HL-60/S4 (cell line): ENCODE measurements around the gene ICE2.

Experiments
- in situ Hi-C: fragments of 300-500 bp; cut with MboI; formaldehyde crosslinking; loops from 2 replicates; pipeline ENCODE4 v1.14.3; 2022; ENCODE audit warnings: low sequenced_read_pairs

Gene ICE2, protein sequence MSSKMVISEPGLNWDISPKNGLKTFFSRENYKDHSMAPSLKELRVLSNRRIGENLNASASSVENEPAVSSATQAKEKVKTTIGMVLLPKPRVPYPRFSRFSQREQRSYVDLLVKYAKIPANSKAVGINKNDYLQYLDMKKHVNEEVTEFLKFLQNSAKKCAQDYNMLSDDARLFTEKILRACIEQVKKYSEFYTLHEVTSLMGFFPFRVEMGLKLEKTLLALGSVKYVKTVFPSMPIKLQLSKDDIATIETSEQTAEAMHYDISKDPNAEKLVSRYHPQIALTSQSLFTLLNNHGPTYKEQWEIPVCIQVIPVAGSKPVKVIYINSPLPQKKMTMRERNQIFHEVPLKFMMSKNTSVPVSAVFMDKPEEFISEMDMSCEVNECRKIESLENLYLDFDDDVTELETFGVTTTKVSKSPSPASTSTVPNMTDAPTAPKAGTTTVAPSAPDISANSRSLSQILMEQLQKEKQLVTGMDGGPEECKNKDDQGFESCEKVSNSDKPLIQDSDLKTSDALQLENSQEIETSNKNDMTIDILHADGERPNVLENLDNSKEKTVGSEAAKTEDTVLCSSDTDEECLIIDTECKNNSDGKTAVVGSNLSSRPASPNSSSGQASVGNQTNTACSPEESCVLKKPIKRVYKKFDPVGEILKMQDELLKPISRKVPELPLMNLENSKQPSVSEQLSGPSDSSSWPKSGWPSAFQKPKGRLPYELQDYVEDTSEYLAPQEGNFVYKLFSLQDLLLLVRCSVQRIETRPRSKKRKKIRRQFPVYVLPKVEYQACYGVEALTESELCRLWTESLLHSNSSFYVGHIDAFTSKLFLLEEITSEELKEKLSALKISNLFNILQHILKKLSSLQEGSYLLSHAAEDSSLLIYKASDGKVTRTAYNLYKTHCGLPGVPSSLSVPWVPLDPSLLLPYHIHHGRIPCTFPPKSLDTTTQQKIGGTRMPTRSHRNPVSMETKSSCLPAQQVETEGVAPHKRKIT

DNA sequence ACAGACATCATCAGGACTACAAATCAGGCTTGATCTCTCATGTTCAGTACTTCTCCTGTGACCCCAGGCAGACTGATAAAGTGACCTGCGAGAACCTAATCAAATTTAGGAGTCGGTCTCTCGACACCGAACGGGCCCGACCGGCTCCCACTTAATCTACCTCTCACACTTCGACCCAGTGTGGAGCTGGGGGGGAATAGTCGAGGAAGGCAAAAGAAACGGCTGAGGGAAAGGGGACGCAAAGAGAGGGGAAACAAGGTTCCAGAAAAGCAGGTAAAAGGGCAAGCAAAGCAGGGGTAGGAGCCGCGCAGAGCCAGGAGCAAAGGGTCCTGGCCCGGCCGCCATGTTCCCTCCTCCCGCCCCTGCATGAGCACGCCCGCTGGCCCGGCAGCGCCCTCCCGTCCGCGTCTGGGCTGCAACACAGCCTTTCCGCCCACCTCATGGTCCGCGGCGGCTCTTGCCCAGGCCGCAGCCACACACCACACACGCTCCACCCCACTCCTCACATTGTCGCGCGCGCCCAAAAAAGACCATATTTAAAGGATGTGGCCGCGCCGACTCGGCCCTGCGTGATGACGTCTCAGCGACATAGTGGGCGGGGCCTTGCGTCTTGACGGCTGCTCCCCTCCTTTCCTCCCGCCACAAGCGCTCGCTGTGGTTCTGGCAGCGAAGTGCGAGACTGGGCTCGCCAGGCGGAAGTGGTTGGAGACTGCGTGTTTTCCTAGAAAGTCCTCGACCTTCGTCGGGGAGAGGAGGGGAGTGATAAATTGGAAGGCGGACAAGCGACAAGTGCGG, at the start of gene ICE2:
Gene ICE2, minus strand, starts transcription at position 577 of the 795 bp plus-strand sequence. CDS start 1,165 bp downstream, outside the sequence.
- in situ Hi-C loops = no loop called here

DNA sequence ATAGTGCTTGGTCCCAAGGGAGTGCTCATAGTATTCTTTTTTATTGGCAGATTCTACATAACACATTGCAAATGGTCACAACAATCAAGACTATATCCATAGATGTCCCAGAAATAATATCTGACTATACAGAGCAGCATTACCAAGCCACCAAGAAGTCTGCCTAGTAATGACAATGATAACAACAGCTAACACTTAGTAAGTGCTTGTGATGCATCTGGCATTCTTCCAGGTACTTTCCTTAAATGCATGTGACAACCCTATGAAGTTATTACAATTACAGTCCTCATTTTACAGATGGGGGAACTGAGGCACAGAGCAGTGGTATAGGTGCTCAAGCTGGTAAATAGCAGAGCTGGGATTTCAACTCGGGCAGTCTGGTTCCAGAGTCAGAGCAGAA, 49.6 kb upstream of the ICE2 start:
- in situ Hi-C loops = no loop called here

DNA sequence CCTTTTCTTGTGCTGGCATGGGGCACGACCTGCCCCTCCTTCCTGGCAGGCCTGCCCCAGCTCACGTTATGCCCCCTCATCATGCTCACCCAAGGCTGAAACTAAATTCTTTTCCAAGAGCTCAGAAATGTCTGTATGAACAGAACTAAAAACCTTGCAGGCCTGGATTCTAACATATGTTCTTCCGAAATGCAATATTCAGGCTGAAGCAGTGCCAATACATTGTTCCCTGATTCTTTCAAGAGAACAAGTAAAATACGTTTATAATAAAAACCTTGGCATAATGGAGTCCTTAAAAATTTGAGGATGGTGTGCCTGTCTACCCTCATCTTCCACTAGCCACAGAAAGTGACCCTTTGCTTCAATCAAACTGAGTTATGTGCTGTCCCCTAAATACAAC, 48.5 kb upstream of the ICE2 start:
- in situ Hi-C loops = no loop called here

DNA sequence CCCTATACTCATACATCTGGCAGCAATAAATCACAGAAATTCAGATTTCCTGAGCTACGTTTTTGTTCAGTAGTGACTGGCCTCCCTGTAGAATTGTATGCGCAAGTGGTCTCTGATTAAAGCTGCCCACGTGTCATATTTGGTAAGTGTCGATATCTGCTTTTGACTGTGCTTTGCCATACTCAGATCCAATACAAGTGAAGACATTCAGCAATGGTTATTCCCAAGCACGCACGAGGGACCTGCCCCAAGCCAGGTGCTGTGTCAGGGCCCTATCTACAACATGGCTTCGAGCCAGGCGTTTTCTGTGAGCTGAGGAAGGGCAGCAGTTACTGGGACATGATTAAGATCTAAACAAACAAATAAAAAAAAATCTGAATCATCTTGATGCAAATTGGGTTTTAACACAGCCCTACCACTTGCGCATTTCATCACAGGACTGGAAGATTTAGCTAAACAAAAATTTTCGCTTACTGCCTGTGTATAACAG, 47.2 kb upstream of the ICE2 start:
- in situ Hi-C loops = no loop called here

DNA sequence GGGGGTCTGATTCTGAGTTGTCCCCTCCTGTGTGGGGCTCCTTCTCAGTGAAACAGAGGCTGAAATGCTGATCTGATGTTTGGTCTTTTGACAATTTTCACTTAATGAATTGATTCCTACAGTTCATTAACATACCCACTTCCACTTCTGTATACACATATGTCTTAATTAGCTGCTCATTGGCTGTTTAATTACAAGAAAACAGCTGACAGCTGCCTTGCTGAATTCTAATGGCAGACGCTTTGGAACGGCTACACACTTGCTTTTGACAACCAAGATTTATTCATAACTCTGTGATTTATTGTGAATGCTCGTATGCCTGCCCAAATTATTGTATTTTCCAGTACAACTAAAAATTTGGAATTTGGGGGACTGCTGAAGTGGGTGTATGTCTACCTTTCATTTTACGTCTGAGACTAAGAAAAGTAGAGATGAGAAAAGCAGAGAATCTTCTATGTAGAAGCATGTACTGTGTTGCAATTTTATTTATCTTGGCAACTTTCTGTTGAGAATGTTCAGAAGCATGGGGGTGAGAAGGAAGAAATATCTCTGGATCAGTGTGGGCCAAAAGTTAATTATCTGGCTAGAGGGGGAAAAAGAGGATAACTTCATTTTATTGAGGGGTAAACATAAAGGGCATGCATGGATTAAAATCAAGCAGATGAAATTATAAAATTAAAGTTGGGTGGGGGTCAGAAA, 46.5 kb upstream of the ICE2 start:
- in situ Hi-C loops = no loop called here

DNA sequence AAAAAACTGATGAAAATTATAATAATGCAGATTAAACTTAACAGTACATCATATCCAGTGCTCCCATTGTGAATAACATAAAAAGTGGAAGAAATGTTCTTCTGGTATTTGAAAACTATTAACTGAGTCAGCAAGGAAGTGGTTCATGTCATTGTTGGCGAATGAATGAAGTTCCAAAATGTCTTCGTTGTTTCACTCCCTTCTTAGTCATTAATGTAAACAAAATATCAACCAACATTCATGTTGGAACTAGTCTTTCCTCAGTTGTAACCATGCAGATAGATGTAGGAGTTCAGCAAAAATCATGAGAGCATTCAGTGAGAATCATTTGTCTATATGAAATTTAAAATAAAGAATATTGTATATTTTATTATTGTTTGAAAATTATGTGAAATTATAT, 44.1 kb upstream of the ICE2 start:
- in situ Hi-C loops = loop anchor here (25.0 kb wide), 2 partner anchors 161 to 811 kb away; no protein-coding TSS in a partner anchor

DNA sequence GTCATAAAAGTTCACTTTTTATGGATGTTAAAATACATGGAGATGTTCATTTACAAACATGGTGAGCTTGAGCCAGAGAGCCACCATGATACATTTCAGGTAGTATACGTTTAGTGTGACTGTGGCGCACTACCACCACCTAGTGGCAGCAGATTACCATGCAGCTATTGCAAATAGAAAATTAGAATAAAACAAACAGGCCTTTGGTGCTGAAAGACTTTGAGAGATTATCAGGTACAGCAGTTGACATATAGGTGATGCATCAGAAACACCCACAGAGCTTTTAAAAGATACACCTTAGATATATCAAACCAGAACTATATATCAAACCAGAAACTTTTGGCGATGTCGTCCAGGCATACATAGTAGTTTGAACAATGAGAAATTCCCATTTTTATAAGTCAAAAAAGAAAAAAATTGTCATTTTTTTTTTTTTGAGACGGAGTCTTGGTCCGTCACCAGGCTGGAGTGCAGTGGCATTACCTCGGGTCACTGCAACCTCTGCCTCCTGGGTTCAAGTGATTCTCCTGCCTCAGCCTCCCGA, 42.0 kb upstream of the ICE2 start:
- in situ Hi-C loops = loop anchor here (25.0 kb wide), 2 partner anchors 159 to 809 kb away; no protein-coding TSS in a partner anchor

DNA sequence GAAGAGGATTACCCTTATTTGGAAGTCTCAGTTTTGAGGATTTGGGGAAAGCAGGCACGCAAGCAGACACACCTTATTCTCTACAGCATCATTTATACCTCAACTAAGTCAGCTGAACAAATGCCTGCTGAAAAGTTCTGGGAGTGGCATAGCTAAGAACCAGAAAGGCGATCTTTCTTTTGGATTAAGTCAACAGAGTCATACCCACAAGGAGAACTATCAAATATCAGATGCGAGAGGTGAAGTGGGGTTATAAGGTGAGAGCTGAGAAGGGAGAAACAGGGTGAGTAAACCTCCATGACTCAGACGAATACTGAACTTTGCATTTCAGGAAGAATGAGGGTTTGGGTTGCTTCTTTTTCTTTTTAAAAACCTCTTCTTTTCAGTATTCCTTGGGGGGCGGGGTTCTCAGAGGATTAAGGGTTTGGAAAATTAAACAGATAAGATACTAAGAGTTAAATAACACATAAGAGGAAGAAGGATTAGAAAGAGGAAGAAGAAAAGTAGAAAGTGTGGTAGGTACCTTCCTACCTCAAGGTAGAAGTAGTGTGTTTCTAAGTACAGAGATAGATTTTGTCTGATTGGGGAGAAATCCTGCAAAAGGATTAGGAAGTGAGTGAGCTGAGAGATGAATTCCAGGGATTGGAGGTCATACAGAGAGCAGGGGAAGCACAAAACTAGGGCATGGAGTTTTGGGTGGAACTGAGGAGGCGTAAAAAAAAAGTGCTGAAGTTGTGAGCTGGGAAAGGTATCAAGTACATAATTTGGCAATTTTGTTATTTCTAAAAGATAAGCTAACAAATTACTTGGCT, 41.3 kb upstream of the ICE2 start:
- in situ Hi-C loops = loop anchor here (25.0 kb wide), 2 partner anchors 158 to 808 kb away; no protein-coding TSS in a partner anchor

DNA sequence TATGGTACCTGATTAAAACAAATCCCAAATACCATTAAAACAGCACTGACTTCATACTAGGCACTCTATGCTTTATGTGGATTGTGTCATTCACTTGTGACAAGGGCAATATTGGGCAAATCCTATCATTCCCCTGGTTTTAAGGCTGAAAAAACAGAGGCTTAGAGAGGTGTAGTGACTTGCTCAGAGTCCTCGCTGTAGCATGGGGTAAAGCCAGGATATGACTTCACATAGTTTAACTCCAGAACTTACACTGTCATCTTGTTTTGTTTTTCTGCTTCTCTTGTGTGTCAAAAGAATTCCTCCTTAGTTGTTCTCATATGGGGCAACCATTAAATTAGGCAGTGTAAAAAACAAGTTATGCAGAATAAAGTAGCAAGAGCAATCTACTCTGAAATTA, 40.3 kb upstream of the ICE2 start:
- in situ Hi-C loops = loop anchor here (25.0 kb wide), 2 partner anchors 157 to 807 kb away; no protein-coding TSS in a partner anchor

DNA sequence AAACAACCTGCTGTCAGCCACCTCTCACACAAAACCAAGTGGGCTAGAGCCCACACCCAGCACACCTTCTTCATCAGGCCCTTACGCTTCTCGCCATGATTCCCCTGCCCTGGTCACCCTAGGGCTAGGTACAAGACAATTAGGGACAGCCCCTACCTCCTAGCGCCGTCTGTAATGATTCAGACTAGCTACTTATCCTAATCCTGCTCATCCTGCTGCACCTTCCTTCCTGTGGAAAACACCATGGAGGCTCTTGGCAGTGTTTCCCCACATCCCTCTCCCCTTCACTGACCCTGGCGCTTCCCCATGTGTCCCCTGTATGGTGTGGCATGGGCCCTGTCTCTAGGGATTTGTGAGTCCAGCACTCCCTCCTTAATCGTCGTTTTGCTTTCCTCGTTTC, 39.6 kb upstream of the ICE2 start:
- in situ Hi-C loops = loop anchor here (25.0 kb wide), 2 partner anchors 156 to 806 kb away; no protein-coding TSS in a partner anchor

DNA sequence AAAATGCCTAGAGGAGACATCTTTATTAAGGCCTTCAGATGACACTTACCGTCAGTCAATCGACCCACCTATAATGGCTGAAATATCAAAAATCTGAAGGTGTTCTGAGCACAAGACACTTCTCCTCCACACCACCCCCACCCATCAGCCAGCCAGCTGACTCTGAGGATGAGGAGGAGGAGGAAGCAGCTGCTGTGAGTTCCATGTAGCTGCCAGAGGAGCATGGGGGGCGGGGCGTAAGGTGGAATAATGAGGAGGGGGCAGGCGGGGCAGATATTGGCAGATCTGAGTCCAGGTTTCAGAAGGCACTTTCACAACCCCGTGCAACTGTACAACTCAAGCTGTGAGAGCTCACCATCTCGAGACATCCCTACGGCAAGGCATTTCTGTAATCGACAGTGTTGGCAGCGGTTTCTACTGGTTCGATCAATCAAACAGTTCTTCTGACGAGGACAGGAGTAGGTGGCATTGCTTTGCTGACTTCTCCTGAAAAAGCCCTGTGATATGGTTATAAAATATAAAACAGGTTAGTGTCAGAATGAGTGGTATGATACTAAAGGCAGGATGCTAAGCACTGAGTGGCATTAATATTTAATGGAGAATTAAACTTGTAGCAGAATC, 35.4 kb upstream of the ICE2 start:
- in situ Hi-C loops = loop anchor here (25.0 kb wide), 2 partner anchors 152 to 802 kb away; no protein-coding TSS in a partner anchor

DNA sequence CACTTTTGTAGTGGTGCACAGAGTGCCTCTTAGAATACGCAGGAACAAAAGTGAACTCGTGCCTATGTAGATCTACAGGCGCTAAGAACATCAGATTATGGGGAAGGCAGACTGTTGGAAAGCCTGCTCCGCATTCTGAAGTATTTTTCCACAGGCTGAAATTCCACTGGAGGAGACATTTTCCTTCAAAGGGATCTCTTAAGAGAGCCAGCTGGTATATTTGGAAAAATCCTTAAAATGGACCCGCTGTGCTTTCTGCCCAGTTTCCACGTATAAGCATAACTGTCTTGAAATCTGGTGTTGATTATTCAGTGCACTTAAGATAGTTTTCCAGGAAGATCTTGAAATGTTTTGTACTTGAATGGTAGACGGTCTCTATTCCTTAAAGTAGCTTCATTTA, 34.7 kb upstream of the ICE2 start:
- in situ Hi-C loops = loop anchor here (25.0 kb wide), 2 partner anchors 151 to 801 kb away; no protein-coding TSS in a partner anchor

DNA sequence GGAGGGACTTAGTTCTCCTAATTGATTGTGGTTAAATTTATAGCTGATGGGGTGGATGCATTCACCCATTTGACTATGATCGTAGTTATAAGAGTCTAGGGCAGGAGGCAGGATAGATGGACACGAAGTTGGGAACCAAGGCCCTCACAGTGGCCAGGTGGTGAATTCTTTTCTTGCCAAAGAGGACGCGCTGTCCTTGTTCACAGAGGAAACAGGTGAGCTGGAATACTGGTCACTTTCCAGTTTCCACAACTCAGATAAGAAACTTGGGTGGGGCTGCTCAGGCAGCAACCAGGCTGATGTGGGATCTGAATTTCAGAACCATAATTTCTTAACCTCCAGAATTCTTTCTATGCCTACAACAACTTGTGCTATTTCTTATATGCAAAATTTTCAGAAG, 34.0 kb upstream of the ICE2 start:
- in situ Hi-C loops = loop anchor here (25.0 kb wide), 2 partner anchors 151 to 801 kb away; no protein-coding TSS in a partner anchor

DNA sequence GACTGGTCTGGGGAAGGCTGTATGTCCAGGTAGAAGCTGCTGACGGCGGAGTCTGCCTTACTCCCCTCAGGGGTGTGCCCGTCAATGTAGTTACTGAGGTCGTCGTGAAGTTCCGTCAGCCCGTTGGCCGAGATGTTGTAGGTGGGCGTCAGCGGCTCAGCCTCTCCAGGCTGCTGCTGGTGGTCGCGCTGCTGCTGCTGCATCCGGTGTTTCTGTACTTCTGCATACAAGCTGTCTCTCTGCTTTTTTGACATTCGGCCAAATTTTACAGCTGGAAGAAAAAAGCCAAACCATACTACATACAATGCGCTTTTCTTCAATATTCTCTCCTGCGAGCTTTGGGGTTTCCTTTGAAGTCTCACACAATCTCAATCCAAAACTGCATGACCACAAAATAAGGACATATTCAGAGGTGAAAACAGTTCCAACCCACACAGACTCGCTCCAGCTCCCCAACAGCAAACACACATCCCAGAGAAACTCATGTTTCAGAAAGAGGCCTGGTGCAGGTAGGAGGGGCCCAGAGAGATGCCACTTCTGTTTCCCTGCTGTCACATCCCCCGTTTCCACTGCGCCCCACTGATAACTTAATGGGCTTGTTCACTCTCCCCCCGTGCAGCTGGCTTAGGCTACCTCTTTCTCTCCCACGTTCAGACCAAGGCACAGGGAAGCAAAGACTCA, 32.5 kb upstream of the ICE2 start:
- in situ Hi-C loops = loop anchor here (25.0 kb wide), 2 partner anchors 149 to 799 kb away; no protein-coding TSS in a partner anchor

DNA sequence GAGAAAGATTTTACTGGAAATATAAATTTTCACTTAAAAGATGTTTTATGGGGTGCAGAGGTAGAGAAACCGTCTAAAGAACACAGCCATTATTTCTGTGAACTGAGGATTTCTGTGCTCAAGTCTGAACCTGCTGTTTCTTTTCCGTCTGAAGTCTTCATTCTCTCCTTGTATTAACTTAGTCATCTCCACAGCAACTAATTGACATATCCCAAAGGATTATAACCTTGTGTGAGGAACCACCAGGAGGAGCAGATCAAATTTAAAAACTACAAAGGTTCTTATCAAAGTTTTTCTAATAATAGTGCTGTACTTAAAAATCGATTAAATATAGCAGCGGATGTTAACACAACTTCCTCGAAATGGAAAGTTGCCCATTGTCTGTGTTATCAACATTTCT, 31.1 kb upstream of the ICE2 start:
- in situ Hi-C loops = loop anchor here (25.0 kb wide), 2 partner anchors 148 to 798 kb away; no protein-coding TSS in a partner anchor

DNA sequence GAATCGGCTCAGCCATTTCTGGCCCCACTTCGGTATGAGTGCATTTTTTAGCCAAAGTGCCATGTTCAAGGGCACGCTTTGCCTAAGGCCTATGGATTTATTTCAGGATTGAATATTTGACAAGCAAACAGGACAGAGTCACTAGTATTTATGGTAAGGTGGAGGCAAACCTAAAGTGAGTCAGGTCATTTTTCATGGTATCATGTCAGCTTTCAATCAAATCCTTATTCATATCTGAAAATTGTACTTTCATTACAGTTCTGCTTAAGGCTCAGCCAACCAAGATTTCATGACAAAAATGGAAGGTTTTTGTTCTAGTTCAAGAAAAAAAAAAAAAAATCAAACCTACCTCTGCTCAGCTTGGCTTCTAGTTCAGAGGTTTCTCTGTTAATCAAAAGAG, 30.5 kb upstream of the ICE2 start:
- in situ Hi-C loops = loop anchor here (25.0 kb wide), 2 partner anchors 147 to 797 kb away; no protein-coding TSS in a partner anchor

DNA sequence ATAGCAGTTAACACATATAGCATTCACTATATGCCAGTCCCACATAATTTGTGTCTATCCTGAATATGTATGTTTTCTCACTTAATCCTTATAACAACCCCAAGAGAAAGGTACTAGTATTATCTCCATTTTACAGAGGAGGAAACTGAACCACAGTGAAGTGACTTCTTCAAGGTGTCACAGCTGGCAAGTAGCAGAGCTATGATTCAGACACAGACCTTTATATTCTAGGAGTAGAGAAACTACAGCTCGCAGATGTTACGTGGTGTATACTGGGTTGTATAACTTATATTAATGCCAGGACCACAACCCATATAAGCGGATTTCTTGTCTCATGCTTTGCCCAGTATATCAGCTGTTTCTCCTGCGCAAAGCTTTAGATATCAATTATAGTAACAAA, 29.5 kb upstream of the ICE2 start:
- in situ Hi-C loops = loop anchor here (25.0 kb wide), 2 partner anchors 146 to 796 kb away; no protein-coding TSS in a partner anchor
